ENCODE results near the gene ZHX3.
A peak's percentile ranks its signal among the peaks of the same experiment; 100 is the strongest.

The ZHX3 gene

DNA sequence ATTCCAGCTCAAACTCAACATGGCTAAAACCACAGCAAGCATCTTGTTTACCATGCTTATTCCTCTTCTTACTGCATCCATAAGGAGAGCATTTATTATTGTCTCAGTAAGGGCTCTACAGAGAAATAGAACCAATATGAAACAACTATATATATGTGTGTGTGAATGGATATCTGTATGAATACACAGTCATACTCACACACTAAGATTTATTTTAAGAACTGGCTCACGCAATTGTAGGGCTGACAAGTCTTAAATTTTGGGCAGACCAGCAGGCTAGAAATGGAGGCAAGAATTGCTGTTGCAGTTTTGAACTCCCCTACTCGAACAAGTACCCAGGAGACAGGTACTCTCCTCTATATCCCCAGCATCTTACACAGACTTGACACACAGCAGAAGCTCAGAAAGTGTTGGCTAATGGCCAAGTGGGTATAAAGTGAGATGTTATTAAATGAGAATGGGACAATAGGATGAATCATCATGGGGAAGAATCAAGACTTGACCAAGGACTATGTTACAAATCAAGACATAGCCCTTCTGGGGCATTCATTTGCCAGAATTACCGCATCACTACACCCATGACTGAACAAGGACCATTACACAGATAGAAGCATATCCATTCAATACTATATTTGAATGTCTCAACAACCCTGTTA, 13.0 kb downstream of the ZHX3 start:
- Histone ChIP-seq H2BK5ac (ENCODE audit: low read length) (no peak overlapping the region), H3K18ac (ENCODE audit: low read length) (no peak overlapping the region), H3K27me3 (ENCODE audit: insufficient read depth, low read length, poor library complexity) (no peaks in the 10 kb centered on the region), H3K56ac (ENCODE audit: low read length) (no peak overlapping the region), H3K4ac (ENCODE audit: low read depth, low read length) (no peak overlapping the region), H4K5ac (ENCODE audit: low read length) (no peak overlapping the region), H3K79me2 (ENCODE audit: control insufficient read depth, insufficient read depth, low read length) (no peaks in the 10 kb centered on the region), H3K27ac (ENCODE audit: low read depth, low read length) (no peak overlapping the region), H3K36me3 (ENCODE audit: control insufficient read depth, insufficient read depth, low read length) (no peaks in the 10 kb centered on the region), H3K4me1 (ENCODE audit: control insufficient read depth, low read depth, low read length) (peaks cover 12% of the 10 kb centered on the region), H3K9ac (ENCODE audit: low read length) (no peak overlapping the region), H3K4me3 (ENCODE audit: low read length) (no peak overlapping the region), H3K79me1 (ENCODE audit: low read length) (no peaks in the 10 kb centered on the region), H3K23ac (ENCODE audit: low read length) (no peak overlapping the region), H2BK120ac (ENCODE audit: low read depth, low read length) (no peak overlapping the region), H2AK5ac (ENCODE audit: low read length) (no peak overlapping the region), H2BK15ac (replicated peaks; ENCODE audit: low read depth) (no peak overlapping the region), H4K8ac (ENCODE audit: low read depth, low read length) (no peak overlapping the region), H3K4me2 (ENCODE audit: low read length) (no peak overlapping the region)
- no peak for DNase-seq
- no CpG with 5 or more reads among the region's 3 CpGs for WGBS (ENCODE audit: extremely low coverage, insufficient coverage, low lambda C conversion rate)

DNA sequence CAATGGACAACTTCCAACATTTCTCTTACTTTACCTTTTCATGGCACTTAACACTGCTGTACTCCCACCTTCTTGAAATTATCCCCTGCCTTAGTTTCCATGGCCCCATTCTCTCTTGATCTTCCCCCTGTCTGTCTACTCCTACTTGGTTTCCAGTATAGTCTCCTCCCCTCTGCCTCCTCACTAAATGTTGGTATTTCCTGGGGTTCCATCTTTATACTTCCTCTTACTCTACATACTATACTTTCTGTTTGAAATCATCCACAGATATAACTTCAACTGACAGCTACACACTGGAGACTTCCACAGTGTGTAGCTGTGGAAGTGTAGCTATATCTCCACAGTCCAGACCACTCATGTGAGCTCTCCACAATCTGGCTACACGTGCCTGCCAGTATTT, 13.5 kb downstream of the ZHX3 start:
- Histone ChIP-seq H3K9ac (ENCODE audit: low read length) (no peak overlapping the region), H3K23ac (ENCODE audit: low read length) (no peak overlapping the region), H3K18ac (ENCODE audit: low read length) (no peak overlapping the region), H3K4me3 (ENCODE audit: low read length) (no peak overlapping the region), H3K4me1 (ENCODE audit: control insufficient read depth, low read depth, low read length) (peaks cover 12% of the 10 kb centered on the region), H3K79me1 (ENCODE audit: low read length) (no peaks in the 10 kb centered on the region), H2AK5ac (ENCODE audit: low read length) (no peak overlapping the region), H4K8ac (ENCODE audit: low read depth, low read length) (no peak overlapping the region), H3K56ac (ENCODE audit: low read length) (no peak overlapping the region), H3K27me3 (ENCODE audit: insufficient read depth, low read length, poor library complexity) (no peaks in the 10 kb centered on the region), H4K5ac (ENCODE audit: low read length) (no peak overlapping the region), H2BK120ac (ENCODE audit: low read depth, low read length) (no peak overlapping the region), H3K79me2 (ENCODE audit: control insufficient read depth, insufficient read depth, low read length) (no peaks in the 10 kb centered on the region), H3K36me3 (ENCODE audit: control insufficient read depth, insufficient read depth, low read length) (no peaks in the 10 kb centered on the region), H3K27ac (ENCODE audit: low read depth, low read length) (no peak overlapping the region), H2BK15ac (replicated peaks; ENCODE audit: low read depth) (no peak overlapping the region), H3K4ac (ENCODE audit: low read depth, low read length) (no peak overlapping the region), H2BK5ac (ENCODE audit: low read length) (no peak overlapping the region), H3K4me2 (ENCODE audit: low read length) (no peak overlapping the region)
- no peak for DNase-seq
- WGBS (ENCODE audit: extremely low coverage, insufficient coverage, low lambda C conversion rate): no CpG with 5 or more reads among the region's 1 CpG

DNA sequence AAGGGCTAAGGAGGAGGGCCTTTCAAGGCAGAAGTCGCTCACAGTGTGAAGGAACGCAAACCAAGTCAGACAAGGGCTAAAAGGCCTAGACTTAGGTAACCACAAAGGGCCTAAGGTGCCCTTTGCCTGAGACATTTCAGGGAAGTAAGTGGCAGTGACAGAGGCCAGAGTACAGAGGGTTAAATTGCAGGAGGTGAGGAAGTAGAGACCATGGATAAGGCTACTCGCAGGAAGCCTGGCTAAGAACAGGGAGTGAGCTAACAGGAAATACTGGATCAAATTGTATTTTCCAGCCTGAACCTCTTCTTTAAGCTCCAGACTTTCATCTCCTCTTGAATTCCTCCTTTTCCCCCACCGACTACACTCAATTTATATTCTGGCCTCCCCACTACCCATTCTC, 16.6 kb downstream of the ZHX3 start:
- Histone ChIP-seq H3K9ac (ENCODE audit: low read length) (peak overlapping the region; percentile 16), H4K5ac (ENCODE audit: low read length) (no peak overlapping the region), H3K27me3 (ENCODE audit: insufficient read depth, low read length, poor library complexity) (no peaks in the 10 kb centered on the region), H3K4ac (ENCODE audit: low read depth, low read length) (no peak overlapping the region), H2BK120ac (ENCODE audit: low read depth, low read length) (no peak overlapping the region), H2BK5ac (ENCODE audit: low read length) (no peak overlapping the region), H3K36me3 (ENCODE audit: control insufficient read depth, insufficient read depth, low read length) (no peaks in the 10 kb centered on the region), H3K23ac (ENCODE audit: low read length) (no peak overlapping the region), H3K27ac (ENCODE audit: low read depth, low read length) (no peak overlapping the region), H2AK5ac (ENCODE audit: low read length) (no peak overlapping the region), H2BK15ac (replicated peaks; ENCODE audit: low read depth) (no peak overlapping the region), H3K4me1 (ENCODE audit: control insufficient read depth, low read depth, low read length) (peaks cover 12% of the 10 kb centered on the region), H4K8ac (ENCODE audit: low read depth, low read length) (no peak overlapping the region), H3K18ac (ENCODE audit: low read length) (no peak overlapping the region), H3K79me2 (ENCODE audit: control insufficient read depth, insufficient read depth, low read length) (no peaks in the 10 kb centered on the region), H3K4me2 (ENCODE audit: low read length) (no peak overlapping the region), H3K4me3 (ENCODE audit: low read length) (no peak overlapping the region), H3K56ac (ENCODE audit: low read length) (no peak overlapping the region), H3K79me1 (ENCODE audit: low read length) (no peaks in the 10 kb centered on the region)
- peak; percentile 7 for DNase-seq
- no CpG with 5 or more reads among the region's 4 CpGs for WGBS (ENCODE audit: extremely low coverage, insufficient coverage, low lambda C conversion rate)

DNA sequence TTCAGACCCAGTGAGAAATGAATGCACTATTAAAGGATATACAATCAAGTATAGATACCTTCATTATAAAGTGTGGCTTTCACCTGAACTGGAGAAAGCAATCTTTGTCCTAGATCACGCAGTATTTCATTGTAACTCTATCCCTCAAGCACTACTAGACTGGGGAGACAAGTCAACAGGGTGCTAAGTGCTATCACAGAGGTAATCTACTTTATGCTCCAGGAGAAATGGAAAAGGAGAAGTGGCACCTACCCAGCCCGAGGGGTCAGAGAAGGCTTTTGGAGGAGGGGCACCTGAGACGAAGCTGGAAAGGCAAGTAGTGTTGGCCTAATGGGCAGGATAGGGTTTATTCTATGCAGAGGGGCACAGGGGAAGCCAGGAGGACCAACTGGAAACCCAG, 17.1 kb downstream of the ZHX3 start:
- Histone ChIP-seq H2BK15ac (replicated peaks; ENCODE audit: low read depth) (no peak overlapping the region), H3K27me3 (ENCODE audit: insufficient read depth, low read length, poor library complexity) (no peaks in the 10 kb centered on the region), H2AK5ac (ENCODE audit: low read length) (no peak overlapping the region), H3K4me3 (ENCODE audit: low read length) (no peak overlapping the region), H4K5ac (ENCODE audit: low read length) (no peak overlapping the region), H3K4me1 (ENCODE audit: control insufficient read depth, low read depth, low read length) (peaks cover 12% of the 10 kb centered on the region), H3K79me2 (ENCODE audit: control insufficient read depth, insufficient read depth, low read length) (no peaks in the 10 kb centered on the region), H3K18ac (ENCODE audit: low read length) (no peak overlapping the region), H3K56ac (ENCODE audit: low read length) (no peak overlapping the region), H4K8ac (ENCODE audit: low read depth, low read length) (no peak overlapping the region), H2BK120ac (ENCODE audit: low read depth, low read length) (no peak overlapping the region), H3K36me3 (ENCODE audit: control insufficient read depth, insufficient read depth, low read length) (no peaks in the 10 kb centered on the region), H3K27ac (ENCODE audit: low read depth, low read length) (no peak overlapping the region), H3K23ac (ENCODE audit: low read length) (no peak overlapping the region), H3K9ac (ENCODE audit: low read length) (no peak overlapping the region), H2BK5ac (ENCODE audit: low read length) (no peak overlapping the region), H3K79me1 (ENCODE audit: low read length) (no peaks in the 10 kb centered on the region), H3K4me2 (ENCODE audit: low read length) (no peak overlapping the region), H3K4ac (ENCODE audit: low read depth, low read length) (no peak overlapping the region)
- no CpG with 5 or more reads among the region's 3 CpGs for WGBS (ENCODE audit: extremely low coverage, insufficient coverage, low lambda C conversion rate)
- peak; percentile 5 for DNase-seq

DNA sequence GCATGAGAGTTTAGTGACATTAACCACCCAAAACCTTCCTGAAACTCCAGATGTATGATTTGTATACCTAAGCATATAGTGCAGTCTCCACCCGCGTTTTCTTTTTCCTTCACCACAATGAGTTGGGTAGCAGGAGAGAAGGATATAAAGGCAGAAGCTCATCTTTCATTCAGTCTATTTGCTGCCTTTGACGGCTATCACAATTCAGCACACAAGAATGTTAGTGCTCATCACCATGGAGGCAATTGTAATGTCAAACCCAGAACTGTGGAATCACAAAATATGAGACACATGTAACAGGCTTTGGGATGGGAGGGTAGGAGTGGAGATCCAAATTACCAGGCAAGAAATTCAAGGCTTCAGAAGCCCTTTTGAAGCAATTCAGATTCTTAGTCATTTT, 17.6 kb downstream of the ZHX3 start:
- Histone ChIP-seq H3K4me2 (ENCODE audit: low read length) (no peak overlapping the region), H3K36me3 (ENCODE audit: control insufficient read depth, insufficient read depth, low read length) (no peaks in the 10 kb centered on the region), H3K79me1 (ENCODE audit: low read length) (no peaks in the 10 kb centered on the region), H2BK5ac (ENCODE audit: low read length) (no peak overlapping the region), H3K27me3 (ENCODE audit: insufficient read depth, low read length, poor library complexity) (no peaks in the 10 kb centered on the region), H3K4me3 (ENCODE audit: low read length) (no peak overlapping the region), H4K8ac (ENCODE audit: low read depth, low read length) (no peak overlapping the region), H3K4me1 (ENCODE audit: control insufficient read depth, low read depth, low read length) (peaks cover 12% of the 10 kb centered on the region), H3K27ac (ENCODE audit: low read depth, low read length) (no peak overlapping the region), H2BK120ac (ENCODE audit: low read depth, low read length) (no peak overlapping the region), H3K18ac (ENCODE audit: low read length) (no peak overlapping the region), H3K56ac (ENCODE audit: low read length) (no peak overlapping the region), H3K4ac (ENCODE audit: low read depth, low read length) (no peak overlapping the region), H2BK15ac (replicated peaks; ENCODE audit: low read depth) (no peak overlapping the region), H3K9ac (ENCODE audit: low read length) (no peak overlapping the region), H4K5ac (ENCODE audit: low read length) (no peak overlapping the region), H3K23ac (ENCODE audit: low read length) (no peak overlapping the region), H2AK5ac (ENCODE audit: low read length) (no peak overlapping the region), H3K79me2 (ENCODE audit: control insufficient read depth, insufficient read depth, low read length) (no peaks in the 10 kb centered on the region)
- no peak for DNase-seq
- no CpG with 5 or more reads among the region's 3 CpGs for WGBS (ENCODE audit: extremely low coverage, insufficient coverage, low lambda C conversion rate)
